H1 (cell line): ENCODE measurements around the gene MPPE1. TPM values are rescaled to one million over a fixed set of nuclear protein-coding genes. Genes with fewer than 3 reads are reported as not detected.

Source experiments
- CTCF ChIA-PET: fragments of 300-600 bp; sonication (Branson Sonifier 250); formaldehyde crosslinking; loops from one replicate; lab custom pipeline; 2021; ENCODE audit not compliant: partially characterized antibody; lab: Charles Lee
- POLR2A ChIA-PET: fragments of 300-600 bp; sonication (Branson Sonifier 250); formaldehyde crosslinking; loops from one replicate; lab custom pipeline; 2021; ENCODE audit warnings: inconsistent platforms; ENCODE audit not compliant: partially characterized antibody; lab: Charles Lee
- DNase-seq, 2 experiments: peaks; one replicate each; pipeline versions ENCODE4 v3.0.0 to v3.0.0-alpha.2; 2010 to 2022; ENCODE audit warnings: low spot score in 2 of 2, low read depth in 1 of 2, mixed read lengths in 1 of 2
- FAIRE-seq: peaks from 2 replicates; lab custom pipeline; 2011; peaks lifted over from hg19 to GRCh38; lab: Jason Lieb, UNC
- H2AFZ ChIP-seq: 2 replicates; pipeline ENCODE4 v1.8.1; 2012; ENCODE audit warnings: low read length, inconsistent platforms
- H2AK5ac ChIP-seq: 2 replicates; pipeline ENCODE4 v1.6.1; 2013; ENCODE audit warnings: low read depth, low read length
- H2BK120ac ChIP-seq: replicated peaks from 2 replicates; pipeline ENCODE3; 2013; ENCODE audit warnings: low read depth, low read length, inconsistent platforms
- H2BK12ac ChIP-seq: 2 replicates; pipeline ENCODE4 v1.6.1; 2013; ENCODE audit warnings: low read depth, low read length
- H2BK15ac ChIP-seq: 2 replicates; pipeline ENCODE4 v1.6.1; 2013; ENCODE audit warnings: low read length
- H2BK20ac ChIP-seq: 2 replicates; pipeline ENCODE4 v1.6.1; 2013; ENCODE audit warnings: low read length
- H2BK5ac ChIP-seq: 2 replicates; pipeline ENCODE4 v1.6.1; 2013; ENCODE audit warnings: low read depth, low read length
- H3K14ac ChIP-seq: 2 replicates; pipeline ENCODE4 v1.6.1; 2013; ENCODE audit warnings: inconsistent platforms; ENCODE audit not compliant: insufficient read length
- H3K18ac ChIP-seq: 2 replicates; pipeline ENCODE4 v1.6.1; 2013; ENCODE audit warnings: low read length; ENCODE audit errors: extremely low read depth
- H3K23ac ChIP-seq: 2 replicates; pipeline ENCODE4 v1.6.1; 2013; ENCODE audit warnings: inconsistent platforms; ENCODE audit not compliant: insufficient read length
- H3K23me2 ChIP-seq: 2 replicates; pipeline ENCODE4 v1.6.1; 2013; ENCODE audit warnings: low read depth, low read length
- H3K27ac ChIP-seq: 2 replicates; pipeline ENCODE4 v1.6.1; 2011; ENCODE audit warnings: low read depth, low read length, inconsistent platforms
- H3K27me3 ChIP-seq, 4 experiments: replicated peaks in 1 of 4; 1 replicate in 1 of 4; 2 replicates in 3 of 4; pipeline versions ENCODE4 v1.6.1 to v1.8.1; 2011 to 2013; ENCODE audit warnings: low read length in 3 of 4, mild to moderate bottlenecking in 3 of 4, inconsistent platforms in 2 of 4, mixed read lengths in 2 of 4, moderate library complexity in 1 of 4; ENCODE audit not compliant: control insufficient read depth in 3 of 4, insufficient read depth in 3 of 4; ENCODE audit errors: extremely low read depth in 1 of 4
- H3K36me3 ChIP-seq, 4 experiments: 2 replicates each; pipeline versions ENCODE4 v1.6.1 to v1.8.1; 2011 to 2013; ENCODE audit warnings: mild to moderate bottlenecking in 4 of 4, low read length in 3 of 4, moderate library complexity in 2 of 4, control low read depth in 1 of 4, inconsistent platforms in 1 of 4; ENCODE audit not compliant: insufficient read depth in 4 of 4, control insufficient read depth in 2 of 4
- H3K4ac ChIP-seq: replicated peaks from 2 replicates; pipeline ENCODE3; 2013; ENCODE audit warnings: low read length, low read depth, mixed read lengths, inconsistent platforms; ENCODE audit not compliant: insufficient read length
- H3K4me1 ChIP-seq, 4 experiments: replicated peaks in 1 of 4; 1 replicate in 1 of 4; 2 replicates in 3 of 4; pipeline versions ENCODE4 v1.6.1 to v1.8.1; 2011 to 2013; ENCODE audit warnings: low read length in 3 of 4, inconsistent platforms in 2 of 4, mixed read lengths in 1 of 4; ENCODE audit not compliant: insufficient read depth in 4 of 4, control insufficient read depth in 3 of 4
- H3K4me2 ChIP-seq, 2 experiments: 2 replicates each; pipeline versions ENCODE4 v1.6.1 to v1.8.1; 2011 to 2013; ENCODE audit warnings: low read depth in 2 of 2, low read length in 2 of 2, control low read depth in 1 of 2, inconsistent platforms in 1 of 2, mild to moderate bottlenecking in 1 of 2; ENCODE audit not compliant: insufficient read depth in 1 of 2
- H3K4me3 ChIP-seq, 4 experiments: fragments of 200-600, 300-600 bp in 1 of 4; sonication (generic), shearing (Covaris generic), sonication (Bioruptor Twin) in 1 of 4; 2 replicates each; pipeline versions ENCODE4 v1.5.1 to v1.8.1; 2011 to 2016; ENCODE audit warnings: low read length in 4 of 4, low read depth in 3 of 4, control low read depth in 2 of 4, inconsistent platforms in 2 of 4, mild to moderate bottlenecking in 2 of 4, mixed read lengths in 1 of 4, moderate library complexity in 1 of 4; ENCODE audit not compliant: insufficient read depth in 2 of 4; ENCODE audit errors: extremely low read depth in 1 of 4
- H3K56ac ChIP-seq: replicated peaks from 2 replicates; pipeline ENCODE3; 2013; ENCODE audit warnings: low read depth, mild to moderate bottlenecking, mixed read lengths, low read length, inconsistent platforms; ENCODE audit not compliant: insufficient read length
- H3K79me1 ChIP-seq: 2 replicates; pipeline ENCODE4 v1.6.1; 2013; ENCODE audit warnings: low read depth, low read length, control low read depth
- H3K79me2 ChIP-seq, 2 experiments: 2 replicates each; pipeline versions ENCODE4 v1.6.1 to v1.8.1; 2012 to 2013; ENCODE audit warnings: low read length in 2 of 2, mild to moderate bottlenecking in 2 of 2, inconsistent platforms in 1 of 2; ENCODE audit not compliant: insufficient read depth in 2 of 2, control insufficient read depth in 1 of 2
- H3K9ac ChIP-seq, 4 experiments: replicated peaks in 1 of 4; 1 replicate in 1 of 4; 2 replicates in 3 of 4; pipeline versions ENCODE4 v1.6.1 to v1.8.1; 2011 to 2013; ENCODE audit warnings: low read depth in 3 of 4, low read length in 3 of 4, control low read depth in 2 of 4, mild to moderate bottlenecking in 2 of 4, moderate library complexity in 2 of 4, inconsistent platforms in 1 of 4; ENCODE audit errors: extremely low read depth in 1 of 4
- H3K9me3 ChIP-seq, 2 experiments: 2 replicates each; pipeline versions ENCODE4 v1.6.1 to v1.8.1; 2012 to 2013; ENCODE audit warnings: mild to moderate bottlenecking in 2 of 2, moderate library complexity in 2 of 2, control low read depth in 1 of 2, inconsistent platforms in 1 of 2, low read depth in 1 of 2, low read length in 1 of 2, mixed read lengths in 1 of 2; ENCODE audit not compliant: insufficient read depth in 2 of 2
- H4K20me1 ChIP-seq, 2 experiments: replicated peaks in 1 of 2; 2 replicates each; pipeline versions ENCODE3 to v1.8.1; 2011 to 2013; ENCODE audit warnings: inconsistent platforms in 2 of 2, low read length in 2 of 2, mild to moderate bottlenecking in 1 of 2; ENCODE audit not compliant: insufficient read depth in 2 of 2, control insufficient read depth in 1 of 2
- H4K5ac ChIP-seq: 2 replicates; pipeline ENCODE4 v1.6.1; 2013; ENCODE audit warnings: low read length, low read depth, mixed read lengths, inconsistent platforms; ENCODE audit not compliant: insufficient read length
- H4K8ac ChIP-seq: 2 replicates; pipeline ENCODE4 v1.8.0; 2013; ENCODE audit warnings: mild to moderate bottlenecking, moderate library complexity, low read length, inconsistent platforms; ENCODE audit not compliant: insufficient read depth; ENCODE audit errors: extremely low read depth
- H4K91ac ChIP-seq: replicated peaks from 2 replicates; pipeline ENCODE3; 2013; ENCODE audit warnings: low read length, mixed read lengths, inconsistent platforms; ENCODE audit not compliant: insufficient read length
- ATF3 ChIP-seq: IDR thresholded peaks from 2 replicates; pipeline ENCODE4 v1.6.1; 2011; ENCODE audit warnings: low read depth, mild to moderate bottlenecking, low read length; ENCODE audit not compliant: insufficient read depth
- JUND ChIP-seq: IDR thresholded peaks from 2 replicates; pipeline ENCODE4 v1.6.1; 2011; ENCODE audit warnings: mild to moderate bottlenecking, improper control_type of control experiment, low read length
- MAFK ChIP-seq: IDR thresholded peaks from 2 replicates; pipeline ENCODE4 v1.6.1; 2012; ENCODE audit warnings: low read depth, mild to moderate bottlenecking, improper control_type of control experiment, low read length
- SIX5 ChIP-seq: IDR thresholded peaks from 2 replicates; pipeline ENCODE4 v1.6.1; 2011; ENCODE audit warnings: mild to moderate bottlenecking, low read depth, low read length
- TBP ChIP-seq: IDR thresholded peaks from 2 replicates; pipeline ENCODE4 v1.6.1; 2011; ENCODE audit warnings: low read depth, low read length, improper control_type of control experiment
- TCF12 ChIP-seq: IDR thresholded peaks from 2 replicates; pipeline ENCODE4 v1.6.1; 2011; ENCODE audit warnings: low read depth, mild to moderate bottlenecking, low read length
- TEAD4 ChIP-seq: IDR thresholded peaks from 2 replicates; pipeline ENCODE4 v1.6.1; 2012; ENCODE audit warnings: low read depth, low read length, inconsistent platforms, mixed read lengths
- WGBS, 2 experiments: shearing (Covaris generic) in 1 of 2; methylation state at CpG; one replicate each; pipeline versions ENCODE4 v1.1.6 to v1.1.7; 2013 to 2015; ENCODE audit warnings: low lambda C conversion rate in 2 of 2, mixed read lengths in 2 of 2, inconsistent platforms in 1 of 2, low coverage in 1 of 2, missing lambda C conversion rate in 1 of 2; ENCODE audit not compliant: insufficient replicate concordance in 2 of 2, insufficient coverage in 1 of 2, insufficient read length in 1 of 2; ENCODE audit errors: extremely low coverage in 1 of 2, missing lambda C conversion rate in 1 of 2; 5-methylcytosine and 5-hydroxymethylcytosine counted together
- polyA plus RNA-seq, 7 experiments: library from polyadenylated mRNA; depleted of rRNA in 3 of 7; stranded (reverse) in 5 of 7; unstranded in 2 of 7; fragments of >200 nt in 5 of 7; fragments of 200-250 nt in 2 of 7; gene quantifications; 1 replicate in 5 of 7; 2 replicates in 1 of 7; 4 replicates in 1 of 7; pipeline versions ENCODE4 v1.2.1 to v1.2.3, GENCODE V29; 2011 to 2013; ENCODE audit warnings: missing spikeins in 2 of 7, mixed read lengths in 2 of 7
- total RNA-seq: library from RNA; stranded (reverse); fragmentation: NEBNext Ultra II Directional; extraction: Animal tissue kit (Norgen Biotek cat#: 25700); gene quantifications from 2 replicates; pipeline ENCODE4 v1.2.1, GENCODE V29; 2021

Gene MPPE1
- total and polyA plus RNA-seq, 2 of the 8 experiments (the other 6 are each of a cell fraction or from before 2014, with no cell fraction given): 13.7 to 20.9 TPM

DNA sequence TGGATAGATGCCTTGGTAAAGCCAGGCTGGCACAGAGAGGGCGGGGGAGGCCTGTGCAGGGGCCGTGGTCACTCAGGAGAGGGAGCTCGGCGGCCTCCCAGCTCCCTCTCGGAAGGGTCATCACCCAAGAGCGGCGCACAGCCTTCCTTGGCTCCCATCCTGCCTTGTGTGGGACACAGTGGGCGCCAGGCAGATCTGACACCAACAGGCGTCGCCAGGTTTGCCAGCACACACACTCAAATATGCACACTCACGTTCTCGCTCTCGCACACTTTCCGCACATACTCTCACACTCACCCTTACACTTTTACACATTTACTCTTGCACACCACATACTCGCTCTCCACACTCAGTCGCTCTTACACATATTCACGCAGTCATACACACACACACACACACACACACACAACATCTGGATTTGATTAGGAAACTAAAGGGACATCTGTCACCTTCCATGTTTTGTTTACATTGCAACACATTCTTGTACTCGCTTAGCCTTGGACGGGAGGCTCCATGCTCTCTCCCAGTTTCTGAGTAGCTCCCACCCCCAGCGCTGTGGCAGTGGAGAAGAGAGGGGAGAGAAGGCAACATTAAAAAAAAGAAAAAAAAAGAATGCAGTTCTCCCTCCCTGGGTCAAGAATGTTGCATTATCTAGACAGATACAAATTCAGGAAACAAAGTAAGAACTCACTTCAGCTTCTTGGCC is 46.4 kb downstream of the MPPE1 start:
- Histone ChIP-seq H3K23me2 (peaks cover 3% of the 10 kb centered on the region; the same call in 1 of the 2 replicates), H3K23ac (no peak overlapping the region), H3K4me1 (peaks cover 0 to 10% (median 8%) of the 10 kb centered on the region in 4 experiments; a peak in 5 of 7 replicates), H3K4ac (no peak overlapping the region), H2BK15ac (no peak overlapping the region), H4K91ac (no peak overlapping the region), H3K18ac (no peak overlapping the region), H3K9ac (no peak overlapping the region), H2AK5ac (no peak overlapping the region; the same call in 1 of the 2 replicates), H3K36me3 (no peaks in the 10 kb centered on the region), H2BK120ac (no peak overlapping the region), H4K20me1 (no peaks in the 10 kb centered on the region), H3K56ac (peak overlapping the region; percentile 17), H3K4me3 (no peak overlapping the region), H2AFZ (no peak overlapping the region), H3K27me3 (no peaks in the 10 kb centered on the region), H2BK5ac (no peak overlapping the region), H3K79me2 (no peaks in the 10 kb centered on the region), H3K4me2 (no peak overlapping the region), H3K9me3 (no peaks in the 10 kb centered on the region), H4K5ac (no peak overlapping the region), H3K27ac (no peak overlapping the region), H2BK20ac (no peak overlapping the region), H3K14ac (no peak overlapping the region), H4K8ac (peak overlapping the region; percentile 29; the same call in 1 of the 2 replicates), H3K79me1 (no peaks in the 10 kb centered on the region; the same call in 1 of the 2 replicates), H2BK12ac (peak overlapping the region; percentile 6; the same call in 1 of the 2 replicates)
- ChIA-PET POLR2A (interaction anchor here (0.7 kb wide), 1 partner anchor 13 kb away, joined by 3 read pairs; no protein-coding TSS in a partner anchor), CTCF (interaction anchor here (0.7 to 2.4 kb wide), 6 partner anchors 9 to 129 kb away, joined by 5 to 8 read pairs (median 8); no protein-coding TSS in a partner anchor)
- DNase-seq: no peak
- TF ChIP-seq ATF3 (no peak), TCF12 (no peak), SIX5 (no peak), JUND (no peak), TBP (no peak), MAFK (no peak), TEAD4 (no peak)
- no peak for FAIRE-seq
- WGBS, 2 experiments: 94 to 100% methylated on average over 6 to 18 of the region's 20 CpGs
